Measurements from ENCODE around the gene LIMS2.

DNA sequence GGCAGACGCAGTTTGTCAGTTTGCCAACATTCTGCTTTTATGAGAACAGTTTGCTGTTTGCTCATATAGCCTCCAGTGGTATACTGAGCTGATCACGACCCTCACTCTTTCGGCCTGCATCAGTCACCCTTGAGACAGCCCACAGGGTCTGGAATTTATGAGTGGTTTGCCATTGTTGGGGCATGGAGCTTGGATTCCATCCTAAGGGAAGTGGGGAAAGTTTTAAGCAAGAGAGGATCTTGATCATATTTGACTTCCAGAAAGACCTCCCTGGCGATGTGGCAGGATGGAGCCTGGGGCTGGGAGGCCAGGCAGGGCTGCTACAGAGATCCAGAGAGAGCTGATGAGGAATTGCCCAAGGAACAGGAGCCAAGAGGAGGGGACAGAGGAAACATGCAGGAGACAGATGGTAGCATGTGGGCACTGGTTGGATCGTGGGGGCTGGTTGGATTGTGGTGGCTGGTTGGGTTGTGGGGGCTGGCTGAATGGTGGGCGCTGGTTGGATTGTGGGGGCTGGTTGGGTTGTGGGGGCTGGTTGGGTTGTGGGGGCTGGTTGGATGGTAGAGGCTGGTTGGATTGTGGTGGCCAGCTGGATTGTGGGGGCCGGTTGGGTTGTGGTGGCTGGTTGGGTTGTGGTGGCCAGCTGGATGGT lies 56.7 kb downstream of the LIMS2 start:
- TF ChIP-seq, protein P1, sequence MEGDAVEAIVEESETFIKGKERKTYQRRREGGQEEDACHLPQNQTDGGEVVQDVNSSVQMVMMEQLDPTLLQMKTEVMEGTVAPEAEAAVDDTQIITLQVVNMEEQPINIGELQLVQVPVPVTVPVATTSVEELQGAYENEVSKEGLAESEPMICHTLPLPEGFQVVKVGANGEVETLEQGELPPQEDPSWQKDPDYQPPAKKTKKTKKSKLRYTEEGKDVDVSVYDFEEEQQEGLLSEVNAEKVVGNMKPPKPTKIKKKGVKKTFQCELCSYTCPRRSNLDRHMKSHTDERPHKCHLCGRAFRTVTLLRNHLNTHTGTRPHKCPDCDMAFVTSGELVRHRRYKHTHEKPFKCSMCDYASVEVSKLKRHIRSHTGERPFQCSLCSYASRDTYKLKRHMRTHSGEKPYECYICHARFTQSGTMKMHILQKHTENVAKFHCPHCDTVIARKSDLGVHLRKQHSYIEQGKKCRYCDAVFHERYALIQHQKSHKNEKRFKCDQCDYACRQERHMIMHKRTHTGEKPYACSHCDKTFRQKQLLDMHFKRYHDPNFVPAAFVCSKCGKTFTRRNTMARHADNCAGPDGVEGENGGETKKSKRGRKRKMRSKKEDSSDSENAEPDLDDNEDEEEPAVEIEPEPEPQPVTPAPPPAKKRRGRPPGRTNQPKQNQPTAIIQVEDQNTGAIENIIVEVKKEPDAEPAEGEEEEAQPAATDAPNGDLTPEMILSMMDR (IDR thresholded peaks at IDR 0.05), result no peak
- TF ChIP-seq POLR2A (IDR thresholded peaks at IDR 0.05) (no peak), EP300 (IDR thresholded peaks at IDR 0.05; ENCODE audit: low read depth) (no peak)

Data from transverse colon (tissue), 3 donors.